Measurements from ENCODE around the gene UBE2I. TPM values are rescaled to one million over a fixed set of nuclear protein-coding genes. Genes with fewer than 3 reads are reported as not detected.

UBE2I gene
- total and polyA plus RNA-seq, 8 donors: 30.0 to 57.9 (median 36.7) TPM

DNA sequence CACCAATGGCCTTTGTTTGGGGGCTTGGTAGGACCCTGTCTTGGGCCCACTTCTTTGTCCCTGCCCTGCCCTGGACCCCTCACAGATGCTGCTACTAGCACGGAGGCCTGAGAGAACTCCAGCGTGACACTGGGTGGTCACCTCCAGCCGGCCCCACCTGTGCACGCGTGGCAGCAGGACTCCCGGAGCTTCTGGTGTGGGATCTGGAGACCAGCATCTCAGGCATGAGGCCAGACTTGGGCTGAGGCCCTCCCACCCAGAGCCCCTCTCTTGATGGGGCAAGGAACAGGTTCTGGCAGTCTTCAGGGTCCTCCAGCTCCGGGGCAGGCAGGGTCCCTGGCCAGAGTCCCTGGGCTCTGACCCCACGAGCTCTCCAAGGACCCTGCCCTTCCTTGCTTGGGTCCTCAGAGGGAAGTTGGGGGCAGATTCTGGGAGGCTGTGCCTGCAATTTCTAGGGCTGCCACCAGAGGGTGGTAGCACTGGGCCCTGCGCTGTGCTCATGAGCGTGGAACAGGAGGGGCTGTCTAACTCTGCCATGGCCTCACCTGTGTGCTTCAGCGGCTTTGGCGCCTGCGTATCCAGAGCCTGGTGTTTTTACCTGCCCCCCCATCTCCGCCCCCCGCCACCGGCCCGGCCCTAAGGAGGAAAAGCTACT is 21.0 kb downstream of the UBE2I start:
- intact Hi-C loops (cut with DNase I): no loop called here
- Histone ChIP-seq H3K4me3 (no peak overlapping the region), H3K4me1 (peaks cover 6 to 20% (median 6%) of the 10 kb centered on the region in 3 donors), H3K36me3 (no peaks in the 10 kb centered on the region), H3K27ac (no peak overlapping the region), H3K9me3 (no peaks in the 10 kb centered on the region), H3K27me3 (peaks cover 0 to 11% (median 2%) of the 10 kb centered on the region in 4 donors)
- TF ChIP-seq, protein P1, sequence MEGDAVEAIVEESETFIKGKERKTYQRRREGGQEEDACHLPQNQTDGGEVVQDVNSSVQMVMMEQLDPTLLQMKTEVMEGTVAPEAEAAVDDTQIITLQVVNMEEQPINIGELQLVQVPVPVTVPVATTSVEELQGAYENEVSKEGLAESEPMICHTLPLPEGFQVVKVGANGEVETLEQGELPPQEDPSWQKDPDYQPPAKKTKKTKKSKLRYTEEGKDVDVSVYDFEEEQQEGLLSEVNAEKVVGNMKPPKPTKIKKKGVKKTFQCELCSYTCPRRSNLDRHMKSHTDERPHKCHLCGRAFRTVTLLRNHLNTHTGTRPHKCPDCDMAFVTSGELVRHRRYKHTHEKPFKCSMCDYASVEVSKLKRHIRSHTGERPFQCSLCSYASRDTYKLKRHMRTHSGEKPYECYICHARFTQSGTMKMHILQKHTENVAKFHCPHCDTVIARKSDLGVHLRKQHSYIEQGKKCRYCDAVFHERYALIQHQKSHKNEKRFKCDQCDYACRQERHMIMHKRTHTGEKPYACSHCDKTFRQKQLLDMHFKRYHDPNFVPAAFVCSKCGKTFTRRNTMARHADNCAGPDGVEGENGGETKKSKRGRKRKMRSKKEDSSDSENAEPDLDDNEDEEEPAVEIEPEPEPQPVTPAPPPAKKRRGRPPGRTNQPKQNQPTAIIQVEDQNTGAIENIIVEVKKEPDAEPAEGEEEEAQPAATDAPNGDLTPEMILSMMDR (IDR thresholded peaks at IDR 0.05): peak in 1 of 4 donors; percentile 30
- ATAC-seq (no peak), DNase-seq (peak in 2 of 6 donors; percentile 11 to 67), FAIRE-seq (no peak)
- 73 to 81% methylated on average over 17 of the region's 17 CpGs for WGBS, 2 donors

- 42 to 43% methylated on average over 21 to 22 of the region's 22 CpGs for WGBS, 2 donors
- Histone ChIP-seq H3K27me3 (peaks cover 0 to 11% (median 2%) of the 10 kb centered on the region in 4 donors), H3K4me1 (peaks cover 6 to 20% (median 6%) of the 10 kb centered on the region in 3 donors), H3K4me3 (peak overlapping the region in 2 of 4 donors; percentile 17 to 25), H3K9me3 (no peaks in the 10 kb centered on the region), H3K36me3 (no peaks in the 10 kb centered on the region), H3K27ac (peak overlapping the region in 2 of 4 donors; percentile 2 to 10)
- peak in 2 of 6 donors; percentile 14 to 58 for DNase-seq
- intact Hi-C loops (cut with DNase I): no loop called here
- ATAC-seq: no peak
- TF ChIP-seq, protein P1 (IDR thresholded peaks at IDR 0.05): no peak
- no peak for FAIRE-seq
These were observed 21.7 kb downstream of the UBE2I start for GRCh38 chr16:1330931-1331711.

DNA sequence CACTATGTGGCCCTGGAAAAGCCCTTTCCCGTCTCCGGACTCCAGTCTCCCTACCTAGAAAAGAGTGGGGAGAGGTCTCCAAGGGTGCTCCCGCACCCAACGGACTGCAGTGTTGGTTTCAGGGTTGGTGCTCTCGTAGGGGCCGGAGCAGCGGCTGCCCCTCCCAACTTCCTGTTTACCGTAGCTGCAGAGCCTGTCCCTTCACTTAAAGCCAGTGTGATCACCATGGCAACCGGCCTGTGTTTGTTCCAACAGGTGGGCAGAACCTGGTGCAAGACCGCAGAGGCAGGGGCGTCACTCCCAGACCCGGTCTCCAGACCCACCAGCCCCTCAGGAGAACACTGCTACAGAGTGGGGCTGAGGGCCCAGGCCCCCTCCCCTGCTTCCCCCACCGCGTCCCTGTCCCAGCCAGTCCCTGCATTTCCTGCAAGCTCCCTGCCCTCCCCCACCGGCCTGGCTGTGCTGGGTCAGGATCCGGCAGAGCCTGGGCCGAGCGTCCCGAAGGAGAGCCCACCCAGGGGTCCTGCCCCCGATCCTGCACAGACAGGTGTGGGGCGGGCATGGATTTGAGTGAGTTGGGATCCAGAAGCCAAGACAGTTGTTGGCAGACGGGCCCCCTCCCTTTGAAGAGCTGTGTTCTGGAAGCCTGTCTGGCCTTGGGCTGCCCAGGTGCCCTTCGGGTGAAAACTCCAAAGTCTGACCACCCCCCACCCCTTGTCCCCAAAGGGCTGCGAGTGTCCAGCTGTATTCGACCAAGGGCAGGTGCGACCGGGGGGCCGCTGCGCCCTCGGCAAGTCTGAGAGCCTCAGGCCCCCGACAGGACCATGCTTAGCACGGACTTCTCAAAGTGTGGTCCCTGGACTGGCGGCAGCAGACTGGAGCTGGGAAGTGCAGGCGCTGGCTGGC is 22.5 kb downstream of the UBE2I start:
- ATAC-seq (peak; percentile 58 to 74 (median 70)), DNase-seq (peak in 5 of 6 donors; percentile 66 to 90 (median 79)), FAIRE-seq (no peak)
- no peaks in the 10 kb centered on the region for H3K36me3 ChIP-seq
- H3K4me3 ChIP-seq: peak overlapping the region in 2 of 4 donors; percentile 17 to 25
- TF ChIP-seq, protein P1 (IDR thresholded peaks at IDR 0.05): no peak
- no peaks in the 10 kb centered on the region for H3K9me3 ChIP-seq
- 12 to 17% methylated on average over 34 of the region's 34 CpGs for WGBS, 2 donors
- H3K27me3 ChIP-seq: peaks cover 0 to 11% (median 2%) of the 10 kb centered on the region in 4 donors
- intact Hi-C loops (cut with DNase I): no loop called here
- peak overlapping the region in 2 of 4 donors; percentile 2 to 10 for H3K27ac ChIP-seq
- peaks cover 6 to 20% (median 6%) of the 10 kb centered on the region in 3 donors for H3K4me1 ChIP-seq

- peak overlapping the region in 2 of 4 donors; percentile 23 to 43 for H3K4me3 ChIP-seq
- WGBS, 2 donors: 18 to 24% methylated on average over 22 to 26 of the region's 26 CpGs
- H3K27me3 ChIP-seq: peaks cover 0 to 11% (median 2%) of the 10 kb centered on the region in 4 donors
- DNase-seq (no peak), ATAC-seq (no peak), FAIRE-seq (no peak)
- no peaks in the 10 kb centered on the region for H3K36me3 ChIP-seq
- H3K9me3 ChIP-seq: no peaks in the 10 kb centered on the region
- peaks cover 6 to 20% (median 6%) of the 10 kb centered on the region in 3 donors for H3K4me1 ChIP-seq
- intact Hi-C loops (cut with DNase I): no loop called here
- TF ChIP-seq, protein P1 (IDR thresholded peaks at IDR 0.05): no peak
- no peak overlapping the region for H3K27ac ChIP-seq
These were observed 23.2 kb downstream of the UBE2I start for GRCh38 chr16:1332618-1333148.

Data from pancreas (tissue), 10 donors.